SK-N-SH (cell line): ENCODE results near the gene SULF2. TPM values are rescaled to one million over a fixed set of nuclear protein-coding genes. Genes with fewer than 3 reads are reported as not detected.

Experiments used
- CTCF ChIA-PET: fragments of 300-600, 350-600 bp; formaldehyde crosslinking; extraction: SDS; loops from one replicate; lab custom pipeline; 2021; lab: Yijun Ruan, JAX
- POLR2A ChIA-PET: fragments of 350-600 bp; sonication (Branson Sonifier 250); formaldehyde crosslinking; extraction: SDS; loops from one replicate; lab custom pipeline; 2020; ENCODE audit warnings: antibody characterized with exemption, inconsistent platforms; lab: Yijun Ruan, JAX
- DNase-seq: peaks from one replicate; pipeline ENCODE4 v3.0.0; 2012
- H2AFZ ChIP-seq: fragments of 200-600 bp; sonication (generic); 2 replicates; pipeline ENCODE4 v1.8.1; 2016; ENCODE audit warnings: antibody characterized with exemption, mild to moderate bottlenecking, low read depth
- H3F3A ChIP-seq: fragments of 200-600 bp; sonication (generic); replicated peaks from 2 replicates; pipeline ENCODE3; 2016; ENCODE audit warnings: antibody characterized with exemption, mild to moderate bottlenecking; ENCODE audit not compliant: insufficient read depth
- H3K27ac ChIP-seq, 2 experiments: fragments of 200-500 bp in 1 of 2; fragments of 200-600 bp in 1 of 2; sonication (Bioruptor generic) in 1 of 2; sonication (generic), shearing (Covaris generic) in 1 of 2; 2 replicates each; pipeline versions ENCODE4 v1.5.1 to v1.6.1; 2014 to 2016; ENCODE audit warnings: low read depth in 2 of 2, inconsistent platforms in 1 of 2, low read length in 1 of 2, mild to moderate bottlenecking in 1 of 2, mixed read lengths in 1 of 2
- H3K27me3 ChIP-seq: fragments of 200-600 bp; sonication (generic), shearing (Covaris generic); 2 replicates; pipeline ENCODE4 v1.6.1; 2016; ENCODE audit warnings: mixed run types; ENCODE audit not compliant: insufficient read depth
- H3K36me3 ChIP-seq, 2 experiments: fragments of 200-500 bp in 1 of 2; fragments of 200-600 bp in 1 of 2; sonication (Bioruptor generic) in 1 of 2; sonication (generic) in 1 of 2; replicated peaks in 1 of 2; 2 replicates each; pipeline versions ENCODE3 to v1.5.1; 2014 to 2016; ENCODE audit warnings: low read length in 1 of 2, mild to moderate bottlenecking in 1 of 2; ENCODE audit not compliant: insufficient read depth in 2 of 2, control insufficient read depth in 1 of 2
- H3K4me1 ChIP-seq, 2 experiments: fragments of 200-500 bp in 1 of 2; fragments of 200-600 bp in 1 of 2; sonication (Bioruptor generic) in 1 of 2; sonication (generic), shearing (Covaris generic) in 1 of 2; 2 replicates each; pipeline versions ENCODE4 v1.5.1 to v1.6.1; 2014 to 2016; ENCODE audit warnings: low read depth in 1 of 2, low read length in 1 of 2, mixed run types in 1 of 2; ENCODE audit not compliant: insufficient read depth in 2 of 2, control insufficient read depth in 1 of 2
- H3K4me2 ChIP-seq: fragments of 200-600 bp; sonication (generic), shearing (Covaris generic); 2 replicates; pipeline ENCODE4 v1.6.1; 2017; ENCODE audit warnings: mixed run types
- H3K4me3 ChIP-seq, 2 experiments: fragments of 200-500 bp in 1 of 2; fragments of 200-600 bp in 1 of 2; sonication (Bioruptor generic) in 1 of 2; sonication (generic), shearing (Covaris generic) in 1 of 2; 2 replicates each; pipeline versions ENCODE4 v1.5.1 to v1.8.1; 2014 to 2016; ENCODE audit warnings: low read depth in 2 of 2, inconsistent platforms in 1 of 2, low read length in 1 of 2, mild to moderate bottlenecking in 1 of 2, mixed read lengths in 1 of 2, moderate library complexity in 1 of 2
- H3K79me2 ChIP-seq: fragments of 200-600 bp; sonication (generic); 2 replicates; pipeline ENCODE4 v1.8.1; 2017; ENCODE audit warnings: mild to moderate bottlenecking; ENCODE audit not compliant: insufficient read depth
- H3K9ac ChIP-seq: fragments of 200-600 bp; sonication (generic); 2 replicates; pipeline ENCODE4 v1.6.1; 2017; ENCODE audit warnings: mixed run types
- H3K9me2 ChIP-seq: fragments of 200-600 bp; sonication (generic); 2 replicates; pipeline ENCODE4 v1.6.1; 2017; ENCODE audit warnings: mixed run types
- H3K9me3 ChIP-seq: fragments of 200-600 bp; sonication (generic); 2 replicates; pipeline ENCODE4 v1.6.1; 2017; ENCODE audit warnings: mixed run types, mild to moderate bottlenecking, moderate library complexity
- H4K20me1 ChIP-seq: fragments of 200-600 bp; sonication (generic); 2 replicates; pipeline ENCODE4 v1.6.1; 2017; ENCODE audit warnings: mild to moderate bottlenecking, mixed run types; ENCODE audit not compliant: insufficient read depth
- ELF1 ChIP-seq: IDR thresholded peaks from 2 replicates; pipeline ENCODE4 v1.4.0; 2012
- EZH2phosphoT487 ChIP-seq: fragments of 200-600 bp; sonication (generic); IDR thresholded peaks from 2 replicates; pipeline ENCODE4 v1.6.1; 2017; ENCODE audit warnings: low read depth, mixed run types, mild to moderate bottlenecking, antibody characterized with exemption, moderate library complexity, borderline replicate concordance
- FOSL2 ChIP-seq: IDR thresholded peaks from 2 replicates; pipeline ENCODE4 v1.4.0; 2012; ENCODE audit warnings: low read depth, mild to moderate bottlenecking, moderate library complexity, borderline replicate concordance
- GATA2 ChIP-seq: sonication (generic); formaldehyde crosslinking; IDR thresholded peaks from 2 replicates; pipeline ENCODE4 v1.5.0; 2020; ENCODE audit warnings: mild to moderate bottlenecking, missing genetic modification reagents
- MEF2A ChIP-seq: IDR thresholded peaks from 2 replicates; pipeline ENCODE4 v1.4.0; 2012; ENCODE audit warnings: low read depth, borderline replicate concordance
- MXI1 ChIP-seq: IDR thresholded peaks from 2 replicates; pipeline ENCODE4 v1.6.1; 2012; ENCODE audit warnings: mild to moderate bottlenecking, low read depth, low read length, improper control_type of control experiment
- NFIC ChIP-seq: IDR thresholded peaks from 2 replicates; pipeline ENCODE4 v1.4.0; 2012; ENCODE audit warnings: borderline replicate concordance
- NRF1 ChIP-seq: IDR thresholded peaks from 2 replicates; pipeline ENCODE4 v1.6.1; 2012; ENCODE audit warnings: low read depth, mild to moderate bottlenecking, low read length
- PBX3 ChIP-seq: IDR thresholded peaks from 2 replicates; pipeline ENCODE4; 2012
- RAD21 ChIP-seq: IDR thresholded peaks from 2 replicates; pipeline ENCODE4 v1.6.1; 2012; ENCODE audit warnings: mild to moderate bottlenecking, low read length
- RXRA ChIP-seq: IDR thresholded peaks from 2 replicates; pipeline ENCODE4 v1.4.0; 2012; ENCODE audit warnings: low read depth, mild to moderate bottlenecking, borderline replicate concordance
- SMC3 ChIP-seq: IDR thresholded peaks from 2 replicates; pipeline ENCODE4 v1.6.1; 2012; ENCODE audit warnings: low read depth, low read length, improper control_type of control experiment
- TAF1 ChIP-seq: IDR thresholded peaks from 2 replicates; pipeline ENCODE4 v1.6.1; 2012; ENCODE audit warnings: low read depth, mild to moderate bottlenecking, low read length, moderate library complexity, borderline replicate concordance
- TEAD4 ChIP-seq: IDR thresholded peaks from 2 replicates; pipeline ENCODE4 v1.4.0; 2012; ENCODE audit warnings: mild to moderate bottlenecking, borderline replicate concordance; ENCODE audit not compliant: insufficient read depth
- YY1 ChIP-seq: IDR thresholded peaks from 2 replicates; pipeline ENCODE4 v1.4.0; 2012; ENCODE audit warnings: low read depth, mild to moderate bottlenecking
- WGBS: methylation state at CpG from one replicate; pipeline ENCODE4 v1.1.6; 2017; ENCODE audit warnings: low lambda C conversion rate; 5-methylcytosine and 5-hydroxymethylcytosine counted together
- polyA plus RNA-seq, 3 experiments: library from polyadenylated mRNA; depleted of rRNA; stranded (reverse); fragments of >200 nt; gene quantifications; 2 replicates each; pipeline ENCODE4 v1.2.3, GENCODE V29; 2012
- TF ChIP-seq, protein P1 (sequence below): IDR thresholded peaks from 2 replicates; pipeline ENCODE4 v1.4.0; 2012; ENCODE audit warnings: low read depth, borderline replicate concordance
- TF ChIP-seq, protein P2 (sequence below): fragments of 200-600 bp; sonication (generic); IDR thresholded peaks from 2 replicates; pipeline ENCODE4 v1.6.1; 2017; ENCODE audit warnings: antibody characterized with exemption, mild to moderate bottlenecking, moderate library complexity
- TF ChIP-seq, protein P3 (sequence below): IDR thresholded peaks from 2 replicates; pipeline ENCODE4 v1.4.0; 2012; ENCODE audit warnings: low read depth

The SULF2 gene
- polyA plus RNA-seq, 1 of the 3 experiments (the other 2 are of a cell fraction): 20.2 TPM

GRCh38 chr20:47660983-47661700 lies 124.1 kb downstream of the SULF2 start:
- no peak overlapping the region for H3K4me2 ChIP-seq
- 94% methylated on average over 12 of the region's 12 CpGs for WGBS
- CTCF ChIA-PET: interaction anchor here (1.1 to 24.9 kb wide), 5 partner anchors 12 to 962 kb away, joined by 3 to 437 read pairs (median 36); no protein-coding TSS in a partner anchor
- POLR2A ChIA-PET: no interaction called here
- H4K20me1 ChIP-seq: no peaks in the 10 kb centered on the region
- no peak overlapping the region for H3K4me3 ChIP-seq
- peaks cover 5 to 54% of the 10 kb centered on the region in 2 experiments for H3K36me3 ChIP-seq
- H3K4me1 ChIP-seq: peaks cover 3 to 4% of the 10 kb centered on the region in 2 experiments; a peak in 2 of 4 replicates
- no peak for TF ChIP-seq RXRA
- TF ChIP-seq RAD21: no peak
- no peak for TF ChIP-seq YY1
- TF ChIP-seq, protein P1, sequence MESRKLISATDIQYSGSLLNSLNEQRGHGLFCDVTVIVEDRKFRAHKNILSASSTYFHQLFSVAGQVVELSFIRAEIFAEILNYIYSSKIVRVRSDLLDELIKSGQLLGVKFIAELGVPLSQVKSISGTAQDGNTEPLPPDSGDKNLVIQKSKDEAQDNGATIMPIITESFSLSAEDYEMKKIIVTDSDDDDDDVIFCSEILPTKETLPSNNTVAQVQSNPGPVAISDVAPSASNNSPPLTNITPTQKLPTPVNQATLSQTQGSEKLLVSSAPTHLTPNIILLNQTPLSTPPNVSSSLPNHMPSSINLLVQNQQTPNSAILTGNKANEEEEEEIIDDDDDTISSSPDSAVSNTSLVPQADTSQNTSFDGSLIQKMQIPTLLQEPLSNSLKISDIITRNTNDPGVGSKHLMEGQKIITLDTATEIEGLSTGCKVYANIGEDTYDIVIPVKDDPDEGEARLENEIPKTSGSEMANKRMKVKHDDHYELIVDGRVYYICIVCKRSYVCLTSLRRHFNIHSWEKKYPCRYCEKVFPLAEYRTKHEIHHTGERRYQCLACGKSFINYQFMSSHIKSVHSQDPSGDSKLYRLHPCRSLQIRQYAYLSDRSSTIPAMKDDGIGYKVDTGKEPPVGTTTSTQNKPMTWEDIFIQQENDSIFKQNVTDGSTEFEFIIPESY: no peak
- TF ChIP-seq, protein P2, sequence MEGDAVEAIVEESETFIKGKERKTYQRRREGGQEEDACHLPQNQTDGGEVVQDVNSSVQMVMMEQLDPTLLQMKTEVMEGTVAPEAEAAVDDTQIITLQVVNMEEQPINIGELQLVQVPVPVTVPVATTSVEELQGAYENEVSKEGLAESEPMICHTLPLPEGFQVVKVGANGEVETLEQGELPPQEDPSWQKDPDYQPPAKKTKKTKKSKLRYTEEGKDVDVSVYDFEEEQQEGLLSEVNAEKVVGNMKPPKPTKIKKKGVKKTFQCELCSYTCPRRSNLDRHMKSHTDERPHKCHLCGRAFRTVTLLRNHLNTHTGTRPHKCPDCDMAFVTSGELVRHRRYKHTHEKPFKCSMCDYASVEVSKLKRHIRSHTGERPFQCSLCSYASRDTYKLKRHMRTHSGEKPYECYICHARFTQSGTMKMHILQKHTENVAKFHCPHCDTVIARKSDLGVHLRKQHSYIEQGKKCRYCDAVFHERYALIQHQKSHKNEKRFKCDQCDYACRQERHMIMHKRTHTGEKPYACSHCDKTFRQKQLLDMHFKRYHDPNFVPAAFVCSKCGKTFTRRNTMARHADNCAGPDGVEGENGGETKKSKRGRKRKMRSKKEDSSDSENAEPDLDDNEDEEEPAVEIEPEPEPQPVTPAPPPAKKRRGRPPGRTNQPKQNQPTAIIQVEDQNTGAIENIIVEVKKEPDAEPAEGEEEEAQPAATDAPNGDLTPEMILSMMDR: no peak
- TF ChIP-seq, protein P3, sequence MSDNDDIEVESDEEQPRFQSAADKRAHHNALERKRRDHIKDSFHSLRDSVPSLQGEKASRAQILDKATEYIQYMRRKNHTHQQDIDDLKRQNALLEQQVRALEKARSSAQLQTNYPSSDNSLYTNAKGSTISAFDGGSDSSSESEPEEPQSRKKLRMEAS: no peak
- no peak for TF ChIP-seq NFIC
- no peak for TF ChIP-seq PBX3
- no peaks in the 10 kb centered on the region for H3K27me3 ChIP-seq
- no peak overlapping the region for H3K9ac ChIP-seq
- no peaks in the 10 kb centered on the region for H3F3A ChIP-seq
- no peaks in the 10 kb centered on the region for H3K9me2 ChIP-seq
- no peak overlapping the region for H3K27ac ChIP-seq
- no peak overlapping the region for H2AFZ ChIP-seq
- H3K79me2 ChIP-seq: no peaks in the 10 kb centered on the region
- no peak for DNase-seq
- H3K9me3 ChIP-seq: no peaks in the 10 kb centered on the region

DNA sequence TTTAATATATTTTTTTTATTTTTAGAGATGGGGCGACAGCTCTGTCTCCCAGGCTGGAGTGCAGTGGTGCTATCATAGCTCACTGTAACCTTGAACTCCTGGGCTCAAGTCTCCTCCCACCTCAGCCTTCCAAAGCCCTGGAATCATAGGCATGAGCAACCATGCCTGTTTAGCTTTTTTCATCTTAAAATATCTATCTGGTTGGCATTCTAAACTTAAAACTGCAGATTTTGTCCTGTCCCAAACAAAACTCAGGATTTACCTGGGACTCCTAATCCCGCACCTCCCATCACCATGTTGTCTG lies 124.7 kb downstream of the SULF2 start:
- H3K9me3 ChIP-seq: no peaks in the 10 kb centered on the region
- no peak overlapping the region for H2AFZ ChIP-seq
- H3F3A ChIP-seq: no peaks in the 10 kb centered on the region
- H3K79me2 ChIP-seq: no peaks in the 10 kb centered on the region
- DNase-seq: no peak
- ChIA-PET POLR2A (no interaction called here), CTCF (interaction anchor here (1.2 to 24.9 kb wide), 3 partner anchors 18 to 963 kb away, joined by 3 to 437 read pairs (median 6); no protein-coding TSS in a partner anchor)
- no peak overlapping the region for H3K27ac ChIP-seq
- H3K27me3 ChIP-seq: no peaks in the 10 kb centered on the region
- no peak overlapping the region for H3K4me2 ChIP-seq
- H3K4me3 ChIP-seq: no peak overlapping the region
- H3K36me3 ChIP-seq: peaks cover 5 to 55% of the 10 kb centered on the region in 2 experiments
- peaks cover 3 to 4% of the 10 kb centered on the region in 2 experiments; a peak in 2 of 4 replicates for H3K4me1 ChIP-seq
- WGBS: 98% methylated on average over 2 of the region's 2 CpGs
- H3K9me2 ChIP-seq: no peaks in the 10 kb centered on the region
- H4K20me1 ChIP-seq: no peaks in the 10 kb centered on the region
- H3K9ac ChIP-seq: no peak overlapping the region
- TF ChIP-seq MEF2A: no peak
- TF ChIP-seq MXI1: no peak
- TF ChIP-seq GATA2: no peak
- TF ChIP-seq TAF1: no peak
- no peak for TF ChIP-seq FOSL2
- TF ChIP-seq, protein P1: no peak
- TF ChIP-seq TEAD4: no peak
- TF ChIP-seq RXRA: no peak
- TF ChIP-seq NRF1: no peak
- TF ChIP-seq ELF1: no peak
- TF ChIP-seq SMC3: no peak
- no peak for TF ChIP-seq EZH2phosphoT487
- TF ChIP-seq PBX3: no peak
